ENCODE results near the gene DUSP3.

- TF ChIP-seq CTCF (conservative IDR thresholded peaks at IDR 0.05): no peak
- TF ChIP-seq ZFX (IDR thresholded peaks at IDR 0.05): no peak
These were observed 9.4 kb downstream of the DUSP3 start for GRCh38 chr17:43769426-43769825.

Measured in C4-2B (cell line).